BLaER1 (cell line): ENCODE results near the gene AUTS2.
A peak's percentile ranks its signal among the peaks of the same experiment; 100 is the strongest.

ENCODE experiments used
- H3K27ac ChIP-seq: shearing (Covaris generic); formaldehyde crosslinking; 2 replicates; pipeline ENCODE4 v1.8.1; 2022
- H3K27me3 ChIP-seq: shearing (Covaris generic); formaldehyde crosslinking; 2 replicates; pipeline ENCODE4 v1.8.1; 2022
- H3K36me3 ChIP-seq: shearing (Covaris generic); formaldehyde crosslinking; 2 replicates; pipeline ENCODE4 v1.8.1; 2022
- H3K4me1 ChIP-seq: shearing (Covaris generic); formaldehyde crosslinking; 2 replicates; pipeline ENCODE4 v1.8.1; 2022
- H3K4me2 ChIP-seq: shearing (Covaris generic); formaldehyde crosslinking; 2 replicates; pipeline ENCODE4 v1.8.1; 2022
- H3K4me3 ChIP-seq: shearing (Covaris generic); formaldehyde crosslinking; 2 replicates; pipeline ENCODE4 v1.8.1; 2022
- H3K9ac ChIP-seq: shearing (Covaris generic); formaldehyde crosslinking; 2 replicates; pipeline ENCODE4 v1.8.1; 2022
- H3K9me3 ChIP-seq: shearing (Covaris generic); formaldehyde crosslinking; 2 replicates; pipeline ENCODE4 v1.8.1; 2022
- H4K20me1 ChIP-seq: shearing (Covaris generic); formaldehyde crosslinking; 2 replicates; pipeline ENCODE4 v1.8.1; 2022
- Cebpa-rat ChIP-seq: shearing (Covaris generic); IDR thresholded peaks from 2 replicates; pipeline ENCODE4 v1.8.1; 2022

AUTS2 gene

GRCh38 chr7:69871886-69872569 lies 273.8 kb downstream of the AUTS2 start:
- TF ChIP-seq Cebpa-rat: no peak
- Histone ChIP-seq H3K4me3 (no peak overlapping the region), H3K4me2 (no peak overlapping the region), H3K4me1 (peaks cover 17% of the 10 kb centered on the region), H4K20me1 (peaks cover 89% of the 10 kb centered on the region), H3K36me3 (no peaks in the 10 kb centered on the region), H3K27me3 (no peaks in the 10 kb centered on the region), H3K9me3 (no peaks in the 10 kb centered on the region), H3K27ac (no peak overlapping the region), H3K9ac (no peak overlapping the region)

GRCh38 chr7:69873512-69873911 lies 275.2 kb downstream of the AUTS2 start:
- no peaks in the 10 kb centered on the region for H3K9me3 ChIP-seq
- no peak overlapping the region for H3K4me3 ChIP-seq
- no peaks in the 10 kb centered on the region for H3K27me3 ChIP-seq
- H3K9ac ChIP-seq: no peak overlapping the region
- H3K4me1 ChIP-seq: peaks cover 17% of the 10 kb centered on the region
- no peak overlapping the region for H3K4me2 ChIP-seq
- H3K36me3 ChIP-seq: no peaks in the 10 kb centered on the region; the same call in 1 of the 2 replicates
- H4K20me1 ChIP-seq: peaks cover 90% of the 10 kb centered on the region
- H3K27ac ChIP-seq: no peak overlapping the region
- TF ChIP-seq Cebpa-rat: no peak

GRCh38 chr7:69878015-69878414 lies 279.7 kb downstream of the AUTS2 start:
- H3K4me3 ChIP-seq: no peak overlapping the region
- H3K36me3 ChIP-seq: no peaks in the 10 kb centered on the region; the same call in 1 of the 2 replicates
- TF ChIP-seq Cebpa-rat: no peak
- H3K4me2 ChIP-seq: no peak overlapping the region
- H3K27ac ChIP-seq: no peak overlapping the region
- no peaks in the 10 kb centered on the region for H3K9me3 ChIP-seq
- no peak overlapping the region for H3K9ac ChIP-seq
- peaks cover 18% of the 10 kb centered on the region for H3K4me1 ChIP-seq
- H3K27me3 ChIP-seq: no peaks in the 10 kb centered on the region
- peaks cover 93% of the 10 kb centered on the region for H4K20me1 ChIP-seq

GRCh38 chr7:69878591-69878990 lies 280.3 kb downstream of the AUTS2 start:
- no peak for TF ChIP-seq Cebpa-rat
- H3K9me3 ChIP-seq: no peaks in the 10 kb centered on the region
- H4K20me1 ChIP-seq: peaks cover 93% of the 10 kb centered on the region

GRCh38 chr7:69879989-69880388 lies 281.7 kb downstream of the AUTS2 start:
- no peak for TF ChIP-seq Cebpa-rat
- no peaks in the 10 kb centered on the region for H3K27me3 ChIP-seq
- H3K4me3 ChIP-seq: no peak overlapping the region
- H3K9me3 ChIP-seq: no peaks in the 10 kb centered on the region
- H3K36me3 ChIP-seq: no peaks in the 10 kb centered on the region; the same call in 1 of the 2 replicates
- peak overlapping the region; percentile 13; the same call in 1 of the 2 replicates for H3K4me2 ChIP-seq
- peaks cover 93% of the 10 kb centered on the region for H4K20me1 ChIP-seq
- peaks cover 18% of the 10 kb centered on the region for H3K4me1 ChIP-seq
- H3K9ac ChIP-seq: no peak overlapping the region
- no peak overlapping the region for H3K27ac ChIP-seq

More at GRCh38 chr7:69878591-69878990, 280.3 kb downstream of the AUTS2 start:
- Histone ChIP-seq H3K27ac (no peak overlapping the region), H3K36me3 (no peaks in the 10 kb centered on the region; the same call in 1 of the 2 replicates), H3K27me3 (no peaks in the 10 kb centered on the region), H3K4me1 (peaks cover 18% of the 10 kb centered on the region), H3K9ac (no peak overlapping the region), H3K4me2 (no peak overlapping the region), H3K4me3 (no peak overlapping the region)

- Histone ChIP-seq H4K20me1 (peaks cover 93% of the 10 kb centered on the region), H3K9ac (no peak overlapping the region), H3K9me3 (no peaks in the 10 kb centered on the region), H3K4me1 (peaks cover 18% of the 10 kb centered on the region), H3K27ac (no peak overlapping the region), H3K36me3 (no peaks in the 10 kb centered on the region; the same call in 1 of the 2 replicates), H3K4me3 (no peak overlapping the region), H3K4me2 (no peak overlapping the region), H3K27me3 (no peaks in the 10 kb centered on the region)
- no peak for TF ChIP-seq Cebpa-rat
Observed at GRCh38 chr7:69880840-69881239, 282.6 kb downstream of the AUTS2 start.

- Histone ChIP-seq H3K27me3 (no peaks in the 10 kb centered on the region), H3K4me3 (no peak overlapping the region), H3K27ac (no peak overlapping the region), H4K20me1 (peaks cover 98% of the 10 kb centered on the region), H3K9ac (no peak overlapping the region), H3K9me3 (no peaks in the 10 kb centered on the region), H3K4me1 (peaks cover 18% of the 10 kb centered on the region), H3K36me3 (no peaks in the 10 kb centered on the region; the same call in 1 of the 2 replicates), H3K4me2 (no peak overlapping the region)
- TF ChIP-seq Cebpa-rat: no peak
Observed at GRCh38 chr7:69882269-69882668, 284.0 kb downstream of the AUTS2 start.

- H3K4me3 ChIP-seq: no peak overlapping the region
- H3K27ac ChIP-seq: no peak overlapping the region
- H3K27me3 ChIP-seq: no peaks in the 10 kb centered on the region
- peaks cover 18% of the 10 kb centered on the region for H3K4me1 ChIP-seq
- no peak overlapping the region for H3K9ac ChIP-seq
- no peaks in the 10 kb centered on the region for H3K36me3 ChIP-seq
- no peak overlapping the region for H3K4me2 ChIP-seq
- H4K20me1 ChIP-seq: peaks cover 94% of the 10 kb centered on the region
- H3K9me3 ChIP-seq: no peaks in the 10 kb centered on the region
- no peak for TF ChIP-seq Cebpa-rat
Observed at GRCh38 chr7:69883399-69883891, 285.2 kb downstream of the AUTS2 start.

GRCh38 chr7:69885431-69885830 lies 287.2 kb downstream of the AUTS2 start:
- no peak for TF ChIP-seq Cebpa-rat
- Histone ChIP-seq H3K27me3 (no peaks in the 10 kb centered on the region), H3K4me3 (no peak overlapping the region), H3K36me3 (no peaks in the 10 kb centered on the region), H3K9me3 (no peaks in the 10 kb centered on the region), H3K9ac (no peak overlapping the region), H3K27ac (no peak overlapping the region), H3K4me2 (no peak overlapping the region), H4K20me1 (peaks cover 94% of the 10 kb centered on the region), H3K4me1 (peaks cover 23% of the 10 kb centered on the region)

GRCh38 chr7:69889338-69889975 lies 291.2 kb downstream of the AUTS2 start:
- no peak for TF ChIP-seq Cebpa-rat
- Histone ChIP-seq H3K4me3 (no peak overlapping the region), H3K27me3 (no peaks in the 10 kb centered on the region), H3K36me3 (no peaks in the 10 kb centered on the region), H4K20me1 (peaks cover 96% of the 10 kb centered on the region), H3K4me2 (peak overlapping the region; percentile 8; the same call in 1 of the 2 replicates), H3K27ac (no peak overlapping the region), H3K9ac (no peak overlapping the region), H3K4me1 (peaks cover 32% of the 10 kb centered on the region), H3K9me3 (no peaks in the 10 kb centered on the region)
